CD4-positive, alpha-beta T cell treated with Interleukin-1 beta for 1 hour (primary cell): ENCODE data around the gene DSG3.

Experiments used
- DNase-seq, 2 donors: peaks; one replicate each; pipeline ENCODE4 v3.0.0-alpha.2; 2020 to 2022

Gene DSG3, protein sequence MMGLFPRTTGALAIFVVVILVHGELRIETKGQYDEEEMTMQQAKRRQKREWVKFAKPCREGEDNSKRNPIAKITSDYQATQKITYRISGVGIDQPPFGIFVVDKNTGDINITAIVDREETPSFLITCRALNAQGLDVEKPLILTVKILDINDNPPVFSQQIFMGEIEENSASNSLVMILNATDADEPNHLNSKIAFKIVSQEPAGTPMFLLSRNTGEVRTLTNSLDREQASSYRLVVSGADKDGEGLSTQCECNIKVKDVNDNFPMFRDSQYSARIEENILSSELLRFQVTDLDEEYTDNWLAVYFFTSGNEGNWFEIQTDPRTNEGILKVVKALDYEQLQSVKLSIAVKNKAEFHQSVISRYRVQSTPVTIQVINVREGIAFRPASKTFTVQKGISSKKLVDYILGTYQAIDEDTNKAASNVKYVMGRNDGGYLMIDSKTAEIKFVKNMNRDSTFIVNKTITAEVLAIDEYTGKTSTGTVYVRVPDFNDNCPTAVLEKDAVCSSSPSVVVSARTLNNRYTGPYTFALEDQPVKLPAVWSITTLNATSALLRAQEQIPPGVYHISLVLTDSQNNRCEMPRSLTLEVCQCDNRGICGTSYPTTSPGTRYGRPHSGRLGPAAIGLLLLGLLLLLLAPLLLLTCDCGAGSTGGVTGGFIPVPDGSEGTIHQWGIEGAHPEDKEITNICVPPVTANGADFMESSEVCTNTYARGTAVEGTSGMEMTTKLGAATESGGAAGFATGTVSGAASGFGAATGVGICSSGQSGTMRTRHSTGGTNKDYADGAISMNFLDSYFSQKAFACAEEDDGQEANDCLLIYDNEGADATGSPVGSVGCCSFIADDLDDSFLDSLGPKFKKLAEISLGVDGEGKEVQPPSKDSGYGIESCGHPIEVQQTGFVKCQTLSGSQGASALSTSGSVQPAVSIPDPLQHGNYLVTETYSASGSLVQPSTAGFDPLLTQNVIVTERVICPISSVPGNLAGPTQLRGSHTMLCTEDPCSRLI

DNA sequence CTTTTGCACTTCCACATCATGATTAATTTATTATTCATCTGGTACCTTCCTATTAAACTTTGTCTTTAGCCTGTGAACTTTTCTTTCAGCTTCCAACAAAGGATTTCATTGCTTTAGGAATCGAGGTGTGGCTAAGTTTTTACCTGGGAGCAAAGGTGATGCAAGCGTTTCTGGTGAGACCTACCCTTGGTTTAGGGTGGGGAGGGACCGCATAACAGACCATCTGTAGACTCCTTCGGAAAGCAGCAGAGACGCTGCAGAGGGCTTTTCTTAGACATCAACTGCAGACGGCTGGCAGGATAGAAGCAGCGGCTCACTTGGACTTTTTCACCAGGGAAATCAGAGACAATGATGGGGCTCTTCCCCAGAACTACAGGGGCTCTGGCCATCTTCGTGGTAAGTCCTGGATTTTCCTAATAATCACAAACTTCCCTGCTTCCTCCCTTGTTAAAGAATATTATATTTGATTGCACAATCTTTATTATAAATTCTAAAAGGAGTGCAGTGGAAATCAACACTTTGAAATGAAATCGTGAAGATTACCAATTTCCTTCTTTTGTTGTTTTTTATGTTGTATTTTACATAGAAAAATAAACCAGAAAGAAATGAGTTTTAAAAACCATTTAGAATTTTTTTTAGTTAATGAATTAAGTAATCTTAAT, at the start of gene DSG3:
DSG3 (plus strand) TSS at position 212 of the 662 bp plus-strand sequence; CDS start at position 349, 137 bp downstream.
- no peak for DNase-seq

DNA sequence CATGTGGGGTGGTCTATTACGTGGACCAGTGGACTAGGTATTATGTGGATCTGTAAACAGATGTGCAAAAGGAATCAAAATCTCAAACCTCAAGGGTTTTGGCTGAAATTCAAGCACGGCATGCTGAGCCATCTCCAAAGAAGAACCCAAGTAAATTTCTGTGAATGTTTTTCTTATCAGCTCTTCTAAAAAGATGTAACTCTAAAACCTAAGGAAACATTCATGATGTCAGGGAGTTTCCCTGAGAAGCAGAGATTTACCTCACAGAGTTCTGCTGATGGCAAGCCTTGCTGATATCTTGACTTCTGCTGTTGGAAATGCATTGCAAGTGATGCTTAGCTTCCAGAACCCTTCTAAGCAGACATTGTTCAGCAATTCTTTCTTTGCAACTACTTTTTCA, 49.4 kb upstream of the DSG3 start:
- DNase-seq = no peak

DNA sequence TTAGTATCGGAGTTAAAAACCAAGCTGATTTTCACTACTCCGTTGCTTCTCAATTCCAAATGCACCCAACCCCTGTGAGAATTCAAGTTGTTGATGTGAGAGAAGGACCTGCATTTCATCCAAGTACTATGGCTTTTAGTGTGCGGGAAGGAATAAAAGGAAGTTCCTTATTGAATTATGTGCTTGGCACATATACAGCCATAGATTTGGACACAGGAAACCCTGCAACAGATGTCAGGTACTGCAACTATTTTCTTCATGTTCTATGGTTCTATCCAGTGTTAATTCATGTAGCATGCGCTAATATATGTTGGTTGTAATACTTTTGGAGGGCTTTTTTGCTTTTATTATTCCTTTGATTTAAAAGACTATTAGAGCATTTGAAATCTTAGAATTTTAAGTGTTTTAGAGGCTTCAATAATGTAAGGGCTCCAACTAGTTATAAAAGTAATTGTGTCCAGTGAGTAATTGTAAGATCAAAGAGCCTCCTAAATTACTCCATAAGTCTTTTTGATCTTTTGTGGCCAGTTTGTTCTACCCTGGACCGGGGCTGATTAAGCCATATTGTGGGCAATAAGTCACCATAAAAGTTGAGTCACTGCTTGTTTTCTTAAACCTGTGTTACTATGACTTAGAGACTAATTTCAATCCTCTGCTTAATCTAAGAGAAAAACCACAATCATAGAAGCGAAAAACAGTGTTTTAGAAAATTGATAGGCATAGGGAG, 48.1 kb upstream of the DSG3 start:
- no peak for DNase-seq

DNA sequence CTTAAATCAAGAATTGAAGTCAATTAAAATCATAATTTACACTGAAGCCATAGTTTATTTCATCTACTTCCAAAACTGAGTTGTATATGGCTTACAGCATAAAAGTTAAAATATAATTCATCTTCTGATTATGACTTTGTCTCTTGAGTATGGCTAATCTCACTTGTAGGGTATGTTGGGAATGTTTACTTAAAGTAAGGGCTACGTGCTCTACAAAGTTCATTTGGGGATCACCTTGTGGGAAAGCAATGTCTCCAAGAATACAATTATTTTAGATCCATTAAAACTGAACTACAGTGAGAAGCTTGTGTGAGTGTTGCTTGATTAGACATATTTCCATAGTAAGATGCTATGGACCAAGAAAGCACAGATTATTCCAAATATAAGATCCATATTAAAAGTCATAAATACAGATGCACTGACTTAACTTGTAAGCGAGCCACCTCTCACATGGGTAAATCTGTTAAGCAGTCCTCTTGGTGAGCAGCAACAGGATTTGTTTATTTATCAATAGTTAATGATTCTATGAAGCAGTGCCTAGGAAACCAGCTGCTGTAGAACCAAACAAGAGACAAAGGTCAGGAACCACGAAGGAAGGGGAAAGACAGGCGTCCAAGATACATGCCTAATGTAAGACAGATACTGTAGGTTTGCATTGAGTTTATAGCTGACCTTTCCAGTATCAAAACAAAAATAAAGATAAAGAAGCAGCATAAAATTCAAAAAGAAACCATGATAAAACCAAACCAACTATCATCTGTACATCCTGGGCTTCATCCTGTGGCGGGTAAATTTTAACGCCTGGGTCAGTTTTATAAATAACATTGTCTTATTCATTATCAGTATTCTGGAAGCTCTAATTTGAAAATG, 46.1 kb upstream of the DSG3 start:
- no peak for DNase-seq

DNA sequence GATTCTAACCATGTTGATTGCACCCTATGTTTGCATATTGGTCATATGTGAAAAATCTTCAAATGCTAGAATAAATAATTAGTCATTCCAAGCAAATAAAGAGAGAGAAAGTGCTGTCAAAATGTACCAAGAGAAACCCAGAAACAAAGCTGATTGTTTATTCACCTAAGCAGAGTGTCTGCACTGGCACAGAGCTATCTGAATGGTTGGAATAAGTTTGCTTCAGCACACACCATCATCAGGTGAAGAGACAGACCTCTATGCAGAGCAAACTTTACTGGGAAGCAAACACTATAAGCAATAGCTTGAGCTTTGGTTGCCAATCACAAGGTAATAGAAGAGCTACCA, 45.5 kb upstream of the DSG3 start:
- no peak for DNase-seq

DNA sequence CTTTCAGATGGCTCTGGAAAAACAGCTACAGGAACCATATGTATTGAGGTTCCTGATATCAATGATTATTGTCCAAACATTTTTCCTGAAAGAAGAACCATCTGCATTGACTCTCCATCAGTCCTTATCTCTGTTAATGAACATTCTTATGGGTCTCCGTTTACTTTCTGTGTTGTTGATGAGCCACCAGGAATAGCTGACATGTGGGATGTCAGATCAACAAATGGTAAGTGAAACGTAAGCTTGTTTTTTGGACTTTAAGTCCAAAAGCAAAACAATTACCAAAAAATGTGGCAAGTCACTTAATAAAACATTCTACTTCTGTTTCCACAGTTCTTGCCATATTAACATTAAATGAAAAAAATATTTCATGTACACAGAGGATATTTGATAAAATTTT, 44.1 kb upstream of the DSG3 start:
- no peak for DNase-seq

DNA sequence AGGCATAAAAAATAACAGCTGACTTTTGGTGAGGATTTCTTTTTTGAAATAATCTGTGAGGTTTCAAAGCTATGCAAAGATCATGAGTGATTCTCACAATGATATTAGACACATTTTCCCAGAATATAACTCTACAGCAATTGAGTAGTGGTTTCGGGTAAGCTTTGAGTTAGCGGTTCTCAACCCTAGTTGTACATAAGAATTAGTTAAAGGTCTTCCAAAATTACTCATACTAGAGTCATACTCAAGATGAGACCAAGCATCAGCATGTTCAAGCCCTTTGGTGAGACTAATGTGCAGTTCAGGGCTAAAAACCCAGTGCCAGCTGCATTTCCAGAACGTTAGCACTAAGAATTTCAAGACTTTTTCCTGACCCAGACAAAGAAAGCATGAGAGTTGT, 39.9 kb upstream of the DSG3 start:
- DNase-seq = no peak

DNA sequence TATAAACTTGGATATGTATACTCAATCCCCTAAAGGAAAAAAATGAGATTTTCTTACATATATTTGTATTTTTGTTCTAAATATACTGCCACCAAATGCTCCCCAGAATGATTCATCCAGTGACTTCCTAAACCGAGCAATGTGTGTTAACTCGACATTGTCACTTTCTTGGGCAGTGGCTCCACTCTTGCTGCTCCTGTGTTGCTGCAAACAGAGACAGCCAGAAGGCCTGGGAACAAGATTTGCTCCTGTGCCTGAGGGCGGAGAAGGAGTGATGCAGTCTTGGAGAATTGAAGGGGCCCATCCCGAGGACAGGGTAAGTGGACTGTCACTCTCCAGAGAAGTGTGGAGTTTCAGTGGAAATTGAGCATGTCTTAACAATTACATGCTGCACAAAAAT, 38.3 kb upstream of the DSG3 start:
- no peak for DNase-seq

DNA sequence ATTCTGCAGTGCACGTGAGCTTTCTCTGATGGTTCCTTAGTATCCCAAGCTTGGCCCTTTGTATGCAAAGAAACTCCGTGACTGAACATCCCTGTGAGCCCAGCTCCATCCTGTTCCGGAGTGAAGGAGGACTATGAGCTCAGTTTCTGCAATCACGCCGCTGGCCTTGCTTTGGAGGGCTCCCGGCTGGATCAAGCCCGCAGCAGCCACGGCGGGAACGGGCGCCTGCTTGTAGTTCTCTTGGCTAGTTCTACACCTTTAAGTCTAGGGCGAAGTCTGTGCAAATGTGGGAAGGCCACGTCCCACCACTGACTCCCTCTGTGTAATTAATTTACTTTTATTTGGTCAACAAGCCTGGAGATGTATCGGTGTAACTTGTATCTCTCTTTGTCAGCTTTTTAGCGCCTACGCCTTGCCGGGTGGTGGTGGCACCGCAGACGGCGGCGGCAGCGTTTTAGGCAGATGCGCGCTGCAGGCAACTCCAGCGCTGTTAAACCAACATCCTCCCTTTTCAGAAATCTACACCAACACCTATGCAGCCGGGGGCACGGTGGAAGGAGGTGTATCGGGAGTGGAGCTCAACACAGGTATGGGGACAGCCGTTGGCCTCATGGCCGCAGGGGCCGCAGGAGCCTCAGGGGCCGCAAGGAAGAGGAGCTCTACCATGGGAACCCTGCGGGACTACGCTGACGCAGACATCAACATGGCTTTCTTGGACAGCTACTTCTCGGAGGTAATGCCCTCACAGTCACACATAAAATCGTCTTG, 36.6 kb upstream of the DSG3 start:
- DNase-seq = no peak

DNA sequence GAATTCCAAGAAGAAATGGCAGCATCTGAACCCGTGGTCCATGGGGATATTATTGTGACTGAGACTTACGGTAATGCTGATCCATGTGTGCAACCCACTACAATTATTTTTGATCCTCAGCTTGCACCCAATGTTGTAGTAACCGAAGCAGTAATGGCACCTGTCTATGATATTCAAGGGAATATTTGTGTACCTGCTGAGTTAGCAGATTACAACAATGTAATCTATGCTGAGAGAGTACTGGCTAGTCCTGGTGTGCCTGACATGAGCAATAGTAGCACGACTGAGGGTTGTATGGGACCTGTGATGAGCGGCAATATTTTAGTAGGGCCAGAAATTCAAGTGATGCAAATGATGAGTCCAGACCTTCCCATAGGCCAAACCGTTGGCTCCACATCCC, 34.4 kb upstream of the DSG3 start:
- no peak for DNase-seq

DNA sequence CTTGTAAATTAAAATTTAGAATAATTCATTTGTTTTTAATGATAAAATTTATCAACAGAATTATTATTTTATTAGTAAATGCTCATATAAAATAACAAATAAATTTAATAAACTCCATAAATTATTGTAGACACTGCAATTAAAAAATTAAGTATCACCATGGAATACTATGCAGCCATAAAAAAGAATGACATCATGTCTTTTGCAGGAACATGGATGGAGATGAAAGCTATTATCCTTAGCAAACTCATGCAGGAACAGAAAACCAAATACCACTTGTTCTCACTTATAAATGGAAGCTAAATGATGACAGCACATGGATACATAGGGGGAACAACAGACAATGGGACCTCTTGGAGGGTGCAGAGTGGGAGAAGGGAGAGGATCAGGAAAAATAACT, 29.7 kb upstream of the DSG3 start:
- DNase-seq = no peak

DNA sequence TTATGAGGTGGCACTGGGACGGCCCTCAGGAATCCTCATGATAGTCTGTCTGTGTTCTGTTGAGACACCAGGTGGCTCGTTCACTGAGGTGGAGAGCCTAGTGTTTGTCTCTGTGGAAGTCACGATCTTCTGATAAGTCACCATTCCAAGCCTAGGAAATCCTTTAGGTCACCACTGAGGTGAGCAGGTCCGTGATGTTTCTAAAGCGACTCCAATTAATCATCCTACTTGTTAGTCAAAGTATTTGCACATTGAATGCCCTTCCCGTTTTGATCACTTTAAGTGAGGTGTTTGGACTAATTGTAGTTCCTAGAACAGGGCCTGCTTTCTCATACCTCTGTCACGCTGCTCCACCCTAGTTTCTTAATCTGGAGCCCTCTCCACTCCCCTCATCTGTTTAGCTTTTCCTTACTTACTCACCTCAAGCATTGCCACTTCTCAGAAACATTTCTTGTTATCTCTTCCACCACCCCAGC, 28.0 kb upstream of the DSG3 start:
- DNase-seq = no peak

DNA sequence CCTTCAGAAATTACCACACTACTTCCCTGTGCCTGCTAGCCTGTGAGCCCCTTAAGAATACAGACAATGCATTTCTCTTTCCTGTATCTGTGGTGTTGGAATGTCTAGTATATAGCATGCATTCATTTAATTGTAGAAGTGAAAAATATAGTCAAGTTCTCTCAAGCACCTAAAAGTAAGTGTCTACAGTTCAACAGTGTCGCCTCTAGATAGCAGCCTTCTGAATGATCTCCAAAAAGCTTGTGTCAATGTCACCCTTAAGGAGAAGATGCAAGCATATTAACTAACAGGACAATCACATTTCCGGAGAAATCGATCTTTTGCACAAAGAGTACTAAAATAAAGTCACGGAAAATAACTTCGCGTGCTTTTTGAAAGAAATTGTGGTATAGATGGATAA, 27.5 kb upstream of the DSG3 start:
- DNase-seq = no peak

DNA sequence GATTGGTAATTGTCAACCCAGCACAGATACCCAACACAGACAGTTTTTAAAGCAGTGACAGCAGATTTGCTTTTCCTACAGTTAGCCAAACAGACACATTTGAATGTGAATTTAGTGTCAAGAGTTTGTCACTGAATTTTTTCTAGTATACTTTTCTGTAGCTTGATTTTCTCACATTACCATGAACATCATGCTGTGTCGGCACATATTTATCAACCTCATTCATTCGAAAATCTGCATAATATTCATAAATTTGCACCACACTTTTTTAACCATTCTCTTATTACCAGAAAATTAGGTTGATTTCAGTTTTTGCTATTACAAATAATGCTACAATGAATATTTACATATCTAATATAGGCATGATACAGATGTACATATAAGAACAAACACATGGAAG, 27.0 kb upstream of the DSG3 start:
- DNase-seq = no peak

DNA sequence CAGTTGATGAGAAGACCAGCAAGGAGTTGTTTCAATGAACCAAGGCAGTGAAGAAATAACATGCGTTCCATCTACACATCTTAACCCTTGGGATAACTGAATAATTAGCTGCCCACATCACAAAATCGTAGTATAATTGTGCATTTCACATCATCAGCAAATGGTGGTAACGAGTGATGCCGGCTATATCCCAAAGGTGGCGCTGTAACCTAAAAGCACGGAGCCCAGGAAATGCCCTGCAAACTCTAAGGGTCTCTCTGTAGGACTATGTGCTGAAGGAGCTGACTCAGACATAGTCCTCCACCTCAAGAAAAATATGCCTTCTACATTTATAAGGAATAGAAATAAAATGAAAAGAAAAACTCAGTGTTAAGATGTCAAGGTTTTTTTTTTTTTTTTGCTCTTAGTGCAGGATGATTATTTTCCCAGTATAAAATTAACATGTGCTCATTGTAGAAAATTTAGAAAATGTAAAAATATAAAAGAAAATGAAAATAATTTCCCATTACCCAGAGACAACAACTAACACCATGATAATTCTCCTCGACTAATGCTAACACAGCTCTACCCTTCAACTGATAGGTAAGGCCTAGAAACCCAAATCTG, 23.1 kb upstream of the DSG3 start:
- DNase-seq = no peak

DNA sequence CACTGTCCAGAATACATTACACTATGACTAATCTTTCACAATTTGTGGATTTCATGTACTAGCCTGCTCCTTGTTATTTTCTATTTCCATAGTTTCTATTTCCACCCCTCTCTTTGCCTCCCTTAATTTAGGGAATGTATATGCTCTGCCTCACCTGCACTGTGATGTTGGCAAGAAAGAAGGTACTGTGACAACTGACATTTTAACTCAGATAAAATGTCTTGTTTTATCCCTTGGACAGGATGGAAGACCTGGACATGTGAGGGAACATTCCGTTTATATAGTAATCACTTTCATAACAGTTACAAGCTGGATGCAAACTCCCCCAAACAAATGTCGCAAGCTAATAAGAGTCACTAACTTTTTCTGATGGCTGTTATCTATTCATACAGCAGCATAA, 21.5 kb upstream of the DSG3 start:
- no peak for DNase-seq

DNA sequence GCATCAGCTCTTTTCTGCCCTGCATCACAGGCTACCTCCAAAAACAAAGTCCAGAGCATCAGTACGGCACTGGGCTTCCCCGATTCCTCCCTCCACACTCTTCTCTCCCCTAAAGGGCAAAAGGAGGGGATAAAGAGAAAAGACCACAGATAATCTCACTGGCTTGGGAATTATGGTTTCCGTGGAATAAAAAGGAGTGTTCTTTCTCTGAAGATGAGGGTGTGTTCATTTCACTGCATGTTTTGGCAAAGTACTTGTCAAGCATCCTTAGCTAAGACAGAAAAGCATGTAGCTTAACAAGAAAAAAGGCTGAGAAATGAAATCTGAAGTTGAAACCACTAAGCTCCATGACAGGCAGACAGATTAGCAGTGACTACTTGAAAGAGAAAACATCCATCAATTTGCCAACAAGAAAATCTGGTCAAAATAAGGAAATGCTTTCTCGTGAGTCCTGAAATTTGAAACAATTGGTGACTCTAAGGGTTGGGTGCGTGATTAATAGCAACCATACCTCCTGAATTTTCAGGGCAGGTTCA, 20.6 kb upstream of the DSG3 start:
- no peak for DNase-seq

DNA sequence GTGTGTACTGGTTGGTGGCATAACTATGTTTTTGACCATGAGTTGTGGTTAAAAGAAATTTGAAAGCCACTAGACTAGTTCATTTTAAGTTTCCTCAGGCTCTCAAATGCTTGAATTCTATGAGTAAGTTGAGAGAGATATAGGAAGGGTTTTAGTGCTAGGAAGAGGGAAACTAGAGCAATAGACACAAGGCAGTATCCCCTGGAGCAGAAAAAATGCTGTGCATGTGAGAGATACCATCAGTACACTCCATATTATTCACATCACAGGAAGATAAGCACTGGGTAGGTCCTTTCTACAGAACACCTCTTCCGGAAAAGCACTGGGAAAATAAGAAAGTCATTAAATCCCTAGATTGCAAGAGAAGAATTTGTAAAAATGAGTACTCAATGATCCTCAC, 19.3 kb upstream of the DSG3 start:
- no peak for DNase-seq

DNA sequence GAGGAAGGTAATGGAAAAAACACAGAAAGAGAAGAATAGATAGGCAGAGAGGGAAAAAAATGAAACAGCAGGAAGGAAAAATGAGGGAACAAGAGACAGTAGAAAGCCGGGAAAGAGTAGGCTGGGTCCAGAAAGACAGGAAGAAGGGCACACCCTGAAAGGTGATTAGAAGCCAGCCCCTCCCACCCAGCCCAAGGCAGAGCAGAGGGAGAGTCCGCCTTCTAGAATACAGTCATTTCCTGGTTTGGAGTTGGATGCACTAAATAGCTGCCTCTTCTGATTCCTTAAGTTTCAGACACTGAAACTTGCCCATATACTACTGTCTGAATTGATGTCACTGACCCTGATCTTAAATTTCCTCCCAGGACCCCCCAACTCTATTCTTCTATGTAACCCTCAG, 17.9 kb upstream of the DSG3 start:
- no peak for DNase-seq

DNA sequence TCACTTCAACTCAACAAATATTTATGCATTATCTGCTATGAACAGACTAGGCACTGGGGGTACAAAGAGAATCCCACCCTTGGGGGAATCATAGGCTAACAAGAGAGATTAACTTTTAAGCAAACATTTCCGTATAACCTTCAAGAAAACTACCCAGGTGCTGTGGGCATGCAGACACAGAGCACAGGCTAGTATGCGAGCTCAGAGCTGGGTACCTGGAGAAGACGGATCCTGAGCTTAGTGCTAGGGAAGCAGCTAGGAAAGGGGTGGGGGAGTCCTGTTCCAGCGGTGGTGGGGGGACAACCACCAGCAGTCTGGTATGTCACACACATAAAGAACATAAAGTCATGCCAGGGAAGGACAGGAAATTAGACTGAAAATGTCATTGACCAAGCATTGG, 17.5 kb upstream of the DSG3 start:
- no peak for DNase-seq
